Body of pancreas (tissue), 4 donors: ENCODE data around the gene RPL3. TPM values are rescaled to one million over a fixed set of nuclear protein-coding genes. Genes with fewer than 3 reads are reported as not detected.

ENCODE experiments used
- ATAC-seq: fragments of 150-250 bp; one replicate; pipeline ENCODE4 v1.9.1; 2016
- DNase-seq, 4 donors: peaks; one replicate each; pipeline ENCODE4 v3.0.0-alpha.2; 2019
- H3K27ac ChIP-seq, 4 donors: fragments of 200-600 bp; sonication (generic); 1 replicate in 3 of 4; 2 replicates in 1 of 4; pipeline versions ENCODE4 v1.5.1 to v1.6.1; 2016 to 2019; ENCODE audit warnings: mild to moderate bottlenecking in 1 of 4, mixed read lengths in 1 of 4, moderate library complexity in 1 of 4
- H3K27me3 ChIP-seq, 2 donors: fragments of 200-600 bp; sonication (generic); one replicate each; pipeline ENCODE4 v1.6.0; 2016; ENCODE audit warnings: mild to moderate bottlenecking in 1 of 2
- H3K36me3 ChIP-seq, 2 donors: fragments of 200-600 bp; sonication (generic); replicated peaks in 1 of 2; 2 replicates each; pipeline ENCODE4 v1.5.1; 2016; ENCODE audit warnings: low read depth in 2 of 2; ENCODE audit not compliant: insufficient read depth in 1 of 2
- H3K4me1 ChIP-seq: fragments of 200-600 bp; sonication (generic); one replicate; pipeline ENCODE4 v1.6.0; 2016
- H3K4me3 ChIP-seq, 2 donors: fragments of 200-600 bp; sonication (generic); 1 replicate in 1 of 2; 2 replicates in 1 of 2; pipeline ENCODE4 v1.5.1; 2016 to 2019
- H3K9me3 ChIP-seq, 3 donors: fragments of 200-600 bp; sonication (generic); 1 replicate in 2 of 3; 2 replicates in 1 of 3; pipeline ENCODE4 v1.5.1; 2016
- CTCF ChIP-seq, 7 experiments: fragments of 450-650 bp in 4 of 7; fragments of 200-600 bp in 3 of 7; sonication (generic) in 3 of 7; IDR thresholded peaks; one replicate each; pipeline ENCODE4 v1.5.1; 2016 to 2019; ENCODE audit warnings: antibody characterized with exemption in 7 of 7
- POLR2A ChIP-seq, 3 donors: fragments of 450-650 bp; IDR thresholded peaks; one replicate each; pipeline ENCODE4 v1.6.1; 2016; ENCODE audit warnings: antibody characterized with exemption in 3 of 3, mild to moderate bottlenecking in 2 of 3
- WGBS, 2 donors: methylation state at CpG; one replicate each; pipeline ENCODE4 v1.1.5; 2017; 5-methylcytosine and 5-hydroxymethylcytosine counted together
- intact Hi-C: fragments of 100-400 bp; cut with DNase I; formaldehyde crosslinking; loops from one replicate; pipeline ENCODE4 v1.15.1; 2023
- total RNA-seq, 2 donors: library from RNA; depleted of rRNA; stranded (reverse); fragments of >200 nt; gene quantifications; one replicate each; pipeline ENCODE4 v1.1.0, GENCODE V29; 2016

The RPL3 gene
- total RNA-seq, 2 donors from 2014 or later: 1,625 to 1,893 TPM

GRCh38 chr22:39301926-39302325 lies 17.5 kb downstream of the RPL3 start:
- Histone ChIP-seq H3K27ac (no peak overlapping the region), H3K36me3 (no peaks in the 10 kb centered on the region), H3K4me3 (no peak overlapping the region), H3K27me3 (no peaks in the 10 kb centered on the region), H3K9me3 (no peaks in the 10 kb centered on the region), H3K4me1 (peaks cover 45% of the 10 kb centered on the region)
- ATAC-seq (no peak), DNase-seq (no peak)
- 63 to 74% methylated on average over 7 of the region's 7 CpGs for WGBS, 2 donors
- intact Hi-C loops: loop anchor here (5.0 kb wide), 1 partner anchor 55 kb away; no protein-coding TSS in a partner anchor
- TF ChIP-seq POLR2A (IDR thresholded peaks at IDR 0.05) (no peak), CTCF (IDR thresholded peaks at IDR 0.05) (no peak)

GRCh38 chr22:39301108-39301507 lies 18.3 kb downstream of the RPL3 start:
- Histone ChIP-seq H3K4me3 (no peak overlapping the region), H3K27ac (peak overlapping the region in 1 of 4 donors; percentile 66), H3K27me3 (no peaks in the 10 kb centered on the region), H3K9me3 (no peaks in the 10 kb centered on the region), H3K4me1 (peaks cover 52% of the 10 kb centered on the region), H3K36me3 (no peaks in the 10 kb centered on the region)
- DNase-seq (no peak), ATAC-seq (no peak)
- intact Hi-C loops: loop anchor here (5.0 kb wide), 1 partner anchor 54 kb away; no protein-coding TSS in a partner anchor
- 86 to 87% methylated on average over 9 of the region's 9 CpGs for WGBS, 2 donors
- no peak for TF ChIP-seq CTCF (IDR thresholded peaks at IDR 0.05)
- no peak for TF ChIP-seq POLR2A (IDR thresholded peaks at IDR 0.05)

GRCh38 chr22:39300186-39300830 lies 19.1 kb downstream of the RPL3 start:
- H3K27me3 ChIP-seq: no peaks in the 10 kb centered on the region
- intact Hi-C loops: loop anchor here (5.0 kb wide), 1 partner anchor 53 kb away; no protein-coding TSS in a partner anchor
- TF ChIP-seq POLR2A (IDR thresholded peaks at IDR 0.05) (peak in 1 of 3 donors; percentile 21), CTCF (IDR thresholded peaks at IDR 0.05) (no peak)
- peak overlapping the region in 2 of 4 donors; percentile 45 to 66 for H3K27ac ChIP-seq
- no peaks in the 10 kb centered on the region for H3K9me3 ChIP-seq
- WGBS, 2 donors: 58 to 62% methylated on average over 16 to 19 of the region's 19 CpGs
- no peak overlapping the region for H3K4me3 ChIP-seq
- H3K4me1 ChIP-seq: peaks cover 57% of the 10 kb centered on the region
- DNase-seq: peak in 1 of 4 donors; percentile 75
- ATAC-seq: no peak
- H3K36me3 ChIP-seq: no peaks in the 10 kb centered on the region

- ATAC-seq: no peak
- TF ChIP-seq POLR2A (IDR thresholded peaks at IDR 0.05) (no peak), CTCF (IDR thresholded peaks at IDR 0.05) (no peak)
- intact Hi-C loops: loop anchor here (5.0 kb wide), 1 partner anchor 53 kb away; no protein-coding TSS in a partner anchor
- Histone ChIP-seq H3K27ac (peak overlapping the region in 2 of 4 donors; percentile 45 to 66), H3K27me3 (no peaks in the 10 kb centered on the region), H3K9me3 (no peaks in the 10 kb centered on the region), H3K4me3 (no peak overlapping the region), H3K36me3 (no peaks in the 10 kb centered on the region), H3K4me1 (peaks cover 57% of the 10 kb centered on the region)
- 72 to 88% methylated on average over 3 to 6 of the region's 6 CpGs for WGBS, 2 donors
- DNase-seq: peak in 1 of 4 donors; percentile 63
These were observed 19.6 kb downstream of the RPL3 start for GRCh38 chr22:39299829-39300178.
